ENCODE results near the gene SLC27A1. TPM values are rescaled to one million over a fixed set of nuclear protein-coding genes. Genes with fewer than 3 reads are reported as not detected.
A peak's percentile ranks its signal among the peaks of the same experiment; 100 is the strongest.

Gene SLC27A1
- total and polyA plus RNA-seq, 2 experiments from 2014 or later: 30.1 to 40.4 TPM

GRCh38 chr19:17500447-17501198, 30.3 kb downstream of the SLC27A1 start:
- Histone ChIP-seq H3K9me3 (ENCODE audit: low read depth) (no peaks in the 10 kb centered on the region), H3K27me3 (no peaks in the 10 kb centered on the region), H3K4me3 (no peak overlapping the region), H3K27ac (peak overlapping the region; percentile 80), H3K4me1 (ENCODE audit: low read depth) (peaks cover 20% of the 10 kb centered on the region), H3K36me3 (no peaks in the 10 kb centered on the region)
- no peak for TF ChIP-seq CTCF (IDR thresholded peaks at IDR 0.05; ENCODE audit: low read depth, low read length)
- no peak for DNase-seq (ENCODE audit: low read depth in 1 of 2, low spot score in 1 of 2)

GRCh38 chr19:17503240-17503639, 32.9 kb downstream of the SLC27A1 start:
- Histone ChIP-seq H3K36me3 (no peaks in the 10 kb centered on the region), H3K4me3 (no peak overlapping the region), H3K27me3 (no peaks in the 10 kb centered on the region), H3K27ac (no peak overlapping the region), H3K9me3 (ENCODE audit: low read depth) (no peaks in the 10 kb centered on the region), H3K4me1 (ENCODE audit: low read depth) (peaks cover 17% of the 10 kb centered on the region)
- TF ChIP-seq CTCF (IDR thresholded peaks at IDR 0.05; ENCODE audit: low read depth, low read length): no peak
- no peak for DNase-seq (ENCODE audit: low read depth in 1 of 2, low spot score in 1 of 2)

GRCh38 chr19:17504030-17504429, 33.7 kb downstream of the SLC27A1 start:
- no peak overlapping the region for H3K27ac ChIP-seq
- DNase-seq (ENCODE audit: low read depth in 1 of 2, low spot score in 1 of 2): no peak
- no peaks in the 10 kb centered on the region for H3K36me3 ChIP-seq
- H3K9me3 ChIP-seq (ENCODE audit: low read depth): no peaks in the 10 kb centered on the region
- TF ChIP-seq CTCF (IDR thresholded peaks at IDR 0.05; ENCODE audit: low read depth, low read length): no peak
- H3K4me1 ChIP-seq (ENCODE audit: low read depth): peaks cover 9% of the 10 kb centered on the region
- no peaks in the 10 kb centered on the region for H3K27me3 ChIP-seq
- H3K4me3 ChIP-seq: no peak overlapping the region

GRCh38 chr19:17504456-17504855, 34.1 kb downstream of the SLC27A1 start:
- Histone ChIP-seq H3K36me3 (no peaks in the 10 kb centered on the region), H3K4me1 (ENCODE audit: low read depth) (peaks cover 8% of the 10 kb centered on the region), H3K27me3 (no peaks in the 10 kb centered on the region), H3K4me3 (no peak overlapping the region), H3K27ac (no peak overlapping the region), H3K9me3 (ENCODE audit: low read depth) (no peaks in the 10 kb centered on the region)
- DNase-seq (ENCODE audit: low read depth in 1 of 2, low spot score in 1 of 2): no peak
- TF ChIP-seq CTCF (IDR thresholded peaks at IDR 0.05; ENCODE audit: low read depth, low read length): no peak

- Histone ChIP-seq H3K27ac (no peak overlapping the region), H3K4me3 (no peak overlapping the region), H3K4me1 (ENCODE audit: low read depth) (peaks cover 2% of the 10 kb centered on the region), H3K36me3 (no peaks in the 10 kb centered on the region), H3K27me3 (no peaks in the 10 kb centered on the region), H3K9me3 (ENCODE audit: low read depth) (no peaks in the 10 kb centered on the region)
- no peak for DNase-seq (ENCODE audit: low read depth in 1 of 2, low spot score in 1 of 2)
- TF ChIP-seq CTCF (IDR thresholded peaks at IDR 0.05; ENCODE audit: low read depth, low read length): no peak
Observed at GRCh38 chr19:17505223-17505622, 34.9 kb downstream of the SLC27A1 start.

Data from cardiac muscle cell (in vitro differentiated cells and primary cell).